GM23338 (cell line): ENCODE data around the gene CACNA1A. TPM values are rescaled to one million over a fixed set of nuclear protein-coding genes. Genes with fewer than 3 reads are reported as not detected.

Source experiments
- ATAC-seq: fragments of 200-7000 bp; cut with Tn5 transposase; 3 replicates; pipeline ENCODE4 v1.9.1; 2020
- DNase-seq: peaks from one replicate; pipeline ENCODE4 v3.0.0-alpha.2; 2015; ENCODE audit warnings: low spot score
- H2AFZ ChIP-seq: fragments of 200-600 bp; sonication (generic); 2 replicates; pipeline ENCODE4 v1.8.0; 2016; ENCODE audit warnings: antibody characterized with exemption, mild to moderate bottlenecking, moderate library complexity
- H3F3A ChIP-seq: fragments of 200-600 bp; sonication (generic); replicated peaks from 2 replicates; pipeline ENCODE4 v1.8.0; 2017; ENCODE audit warnings: antibody characterized with exemption, mixed run types, low read depth
- H3K27ac ChIP-seq: fragments of 200-600 bp; sonication (generic); 2 replicates; pipeline ENCODE4 v1.6.1; 2016; ENCODE audit warnings: low read depth
- H3K27me3 ChIP-seq: fragments of 200-600 bp; sonication (generic); 2 replicates; pipeline ENCODE4 v1.8.0; 2016; ENCODE audit warnings: mild to moderate bottlenecking, mixed run types, moderate library complexity; ENCODE audit not compliant: insufficient read depth
- H3K36me3 ChIP-seq: fragments of 200-600 bp; sonication (generic); 2 replicates; pipeline ENCODE4 v1.8.0; 2016; ENCODE audit warnings: mild to moderate bottlenecking; ENCODE audit not compliant: insufficient read depth
- H3K4me1 ChIP-seq: fragments of 200-600 bp; sonication (generic); 2 replicates; pipeline ENCODE4 v1.8.0; 2016; ENCODE audit warnings: mild to moderate bottlenecking, moderate library complexity; ENCODE audit not compliant: insufficient read depth
- H3K4me2 ChIP-seq: fragments of 200-600 bp; sonication (generic); 2 replicates; pipeline ENCODE4 v1.7.1; 2017; ENCODE audit warnings: mixed run types
- H3K4me3 ChIP-seq: fragments of 200-600 bp; sonication (generic); 2 replicates; pipeline ENCODE4 v1.6.1; 2016; ENCODE audit warnings: mixed run types
- H3K79me2 ChIP-seq: fragments of 200-600 bp; sonication (generic); replicated peaks from 2 replicates; pipeline ENCODE4 v1.8.0; 2017; ENCODE audit warnings: mild to moderate bottlenecking; ENCODE audit not compliant: insufficient read depth
- H3K9me2 ChIP-seq: fragments of 200-600 bp; sonication (generic); 2 replicates; pipeline ENCODE4 v1.8.0; 2017; ENCODE audit not compliant: insufficient read depth
- H4K20me1 ChIP-seq: fragments of 200-600 bp; sonication (generic); replicated peaks from 2 replicates; pipeline ENCODE4 v1.8.0; 2017; ENCODE audit warnings: mild to moderate bottlenecking; ENCODE audit not compliant: insufficient read depth
- H3K27ac Mint-ChIP-seq: 2 replicates; pipeline ENCODE4 v1.8.0; 2020; ENCODE audit warnings: inconsistent platforms, mild to moderate bottlenecking, moderate library complexity, mixed read lengths
- H3K27me3 Mint-ChIP-seq: 3 replicates; pipeline ENCODE4 v1.8.0; 2022; ENCODE audit warnings: low read depth, mild to moderate bottlenecking, moderate library complexity, mixed read lengths, inconsistent platforms; ENCODE audit not compliant: insufficient read depth, poor library complexity
- H3K36me3 Mint-ChIP-seq: 3 replicates; pipeline ENCODE4 v1.8.0; 2021; ENCODE audit warnings: low read depth, mild to moderate bottlenecking, inconsistent platforms, moderate library complexity, mixed read lengths
- H3K4me1 Mint-ChIP-seq: 3 replicates; pipeline ENCODE4 v1.8.0; 2020; ENCODE audit warnings: mild to moderate bottlenecking, inconsistent platforms, mixed read lengths
- H3K4me3 Mint-ChIP-seq: 3 replicates; pipeline ENCODE4 v1.8.0; 2021; ENCODE audit warnings: moderate library complexity, mild to moderate bottlenecking, inconsistent platforms, mixed read lengths
- H3K9me3 Mint-ChIP-seq: 3 replicates; pipeline ENCODE4 v1.8.0; 2020; ENCODE audit warnings: moderate library complexity, mild to moderate bottlenecking, inconsistent platforms, mixed read lengths
- EZH2phosphoT487 ChIP-seq: fragments of 200-600 bp; sonication (generic); IDR thresholded peaks from one replicate; pipeline ENCODE4 v1.8.1; 2018; ENCODE audit warnings: antibody characterized with exemption; ENCODE audit not compliant: unreplicated experiment
- JUNB ChIP-seq: IDR thresholded peaks from one replicate; pipeline ENCODE4 v1.6.1; 2016; ENCODE audit warnings: antibody characterized with exemption; ENCODE audit not compliant: unreplicated experiment
- NANOG ChIP-seq: IDR thresholded peaks from 2 replicates; pipeline ENCODE4 v1.6.1; 2016; ENCODE audit warnings: antibody characterized with exemption, borderline replicate concordance
- POLR2AphosphoS5 ChIP-seq: IDR thresholded peaks from 2 replicates; pipeline ENCODE4 v1.6.1; 2016; ENCODE audit warnings: antibody characterized with exemption, low read depth
- ZNF114 ChIP-seq: fragments of 250-450 bp; sonication (Bioruptor Pico); IDR thresholded peaks from 2 replicates; pipeline ENCODE4 v1.5.0; 2020; ENCODE audit warnings: mild to moderate bottlenecking, moderate library complexity
- ZNF331 ChIP-seq: fragments of 250-450 bp; sonication (Bioruptor Pico); IDR thresholded peaks from 2 replicates; pipeline ENCODE4 v1.5.0; 2020; ENCODE audit warnings: low read depth, mild to moderate bottlenecking, moderate library complexity
- polyA plus RNA-seq: library from polyadenylated mRNA; unstranded; fragments of >200 nt; fragmentation: Nextera tagmentation; extraction: Ambion mirVana; gene quantifications from 2 replicates; pipeline ENCODE4 v1.2.1, GENCODE V29; 2016
- total RNA-seq: library from RNA; depleted of rRNA; stranded (reverse); fragments of >200 nt; shearing (Covaris generic); gene quantifications from 2 replicates; pipeline ENCODE4 v1.2.3, GENCODE V29; 2014
- TF ChIP-seq, protein P1 (sequence below): IDR thresholded peaks from 2 replicates; pipeline ENCODE4 v1.6.1; 2016; ENCODE audit warnings: antibody characterized with exemption
- TF ChIP-seq, protein P2 (sequence below): fragments of 250-450 bp; sonication (Bioruptor Pico); IDR thresholded peaks from 2 replicates; pipeline ENCODE4 v1.5.0; 2020; ENCODE audit warnings: mild to moderate bottlenecking, moderate library complexity
- TF ChIP-seq, protein P3 (sequence below), 2 experiments: fragments of 200-600 bp in 1 of 2; sonication (generic) in 1 of 2; conservative IDR thresholded peaks; 2 replicates each; pipeline versions ENCODE4 v1.5.1 to v1.6.1; 2016 to 2017; ENCODE audit warnings: antibody characterized with exemption in 2 of 2, low read depth in 2 of 2, mild to moderate bottlenecking in 2 of 2, moderate library complexity in 1 of 2
- TF ChIP-seq, protein P4 (sequence below): IDR thresholded peaks from one replicate; pipeline ENCODE4 v1.6.1; 2018; ENCODE audit warnings: antibody characterized with exemption; ENCODE audit not compliant: unreplicated experiment

CACNA1A gene
- total and polyA plus RNA-seq, 2 experiments from 2014 or later: 7.4 to 20.3 TPM

DNA sequence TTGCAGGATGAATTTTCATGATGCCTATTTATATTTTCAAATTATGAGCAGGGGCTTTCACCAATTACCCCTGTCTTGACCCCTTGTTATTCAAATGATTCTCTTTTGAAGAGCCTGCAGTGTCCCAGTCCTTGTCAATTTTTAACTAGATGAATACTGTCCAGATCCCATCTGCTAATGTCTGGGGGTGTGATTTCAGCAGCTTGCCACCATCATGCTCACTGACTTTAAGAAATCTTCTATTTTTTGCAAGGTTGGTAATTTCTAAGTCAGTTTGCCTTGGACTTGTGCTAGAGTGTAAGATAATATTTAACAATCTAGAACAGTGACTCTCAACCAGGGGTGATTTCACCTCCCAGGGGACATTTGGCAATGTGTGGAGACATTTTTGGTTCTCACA, 106.0 kb downstream of the CACNA1A start:
- no peaks in the 10 kb centered on the region for H3K36me3 ChIP-seq
- Mint-ChIP-seq H3K9me3 (peaks cover 4% of the 10 kb centered on the region; the same call in 1 of the 3 replicates), H3K27me3 (peaks cover 7% of the 10 kb centered on the region), H3K36me3 (peaks cover 5% of the 10 kb centered on the region; the same call in 2 of the 3 replicates), H3K4me3 (no peak overlapping the region), H3K4me1 (peaks cover 21% of the 10 kb centered on the region), H3K27ac (no peak overlapping the region)
- H3K27me3 ChIP-seq: no peaks in the 10 kb centered on the region
- no peaks in the 10 kb centered on the region for H3F3A ChIP-seq
- no peak overlapping the region for H2AFZ ChIP-seq
- no peak overlapping the region for H3K4me2 ChIP-seq
- no peak overlapping the region for H3K4me3 ChIP-seq
- no peaks in the 10 kb centered on the region; the same call in 1 of the 2 replicates for H4K20me1 ChIP-seq
- no peak for ATAC-seq
- no peak for DNase-seq
- no peak for TF ChIP-seq ZNF114 (CRISPR knock-in tag)
- no peak for TF ChIP-seq EZH2phosphoT487
- TF ChIP-seq, protein P1, sequence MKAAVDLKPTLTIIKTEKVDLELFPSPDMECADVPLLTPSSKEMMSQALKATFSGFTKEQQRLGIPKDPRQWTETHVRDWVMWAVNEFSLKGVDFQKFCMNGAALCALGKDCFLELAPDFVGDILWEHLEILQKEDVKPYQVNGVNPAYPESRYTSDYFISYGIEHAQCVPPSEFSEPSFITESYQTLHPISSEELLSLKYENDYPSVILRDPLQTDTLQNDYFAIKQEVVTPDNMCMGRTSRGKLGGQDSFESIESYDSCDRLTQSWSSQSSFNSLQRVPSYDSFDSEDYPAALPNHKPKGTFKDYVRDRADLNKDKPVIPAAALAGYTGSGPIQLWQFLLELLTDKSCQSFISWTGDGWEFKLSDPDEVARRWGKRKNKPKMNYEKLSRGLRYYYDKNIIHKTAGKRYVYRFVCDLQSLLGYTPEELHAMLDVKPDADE: no peak
- no peak for TF ChIP-seq NANOG
- no peak for TF ChIP-seq JUNB
- TF ChIP-seq POLR2AphosphoS5: no peak
- TF ChIP-seq ZNF331 (CRISPR knock-in tag): no peak
- TF ChIP-seq, protein P2, sequence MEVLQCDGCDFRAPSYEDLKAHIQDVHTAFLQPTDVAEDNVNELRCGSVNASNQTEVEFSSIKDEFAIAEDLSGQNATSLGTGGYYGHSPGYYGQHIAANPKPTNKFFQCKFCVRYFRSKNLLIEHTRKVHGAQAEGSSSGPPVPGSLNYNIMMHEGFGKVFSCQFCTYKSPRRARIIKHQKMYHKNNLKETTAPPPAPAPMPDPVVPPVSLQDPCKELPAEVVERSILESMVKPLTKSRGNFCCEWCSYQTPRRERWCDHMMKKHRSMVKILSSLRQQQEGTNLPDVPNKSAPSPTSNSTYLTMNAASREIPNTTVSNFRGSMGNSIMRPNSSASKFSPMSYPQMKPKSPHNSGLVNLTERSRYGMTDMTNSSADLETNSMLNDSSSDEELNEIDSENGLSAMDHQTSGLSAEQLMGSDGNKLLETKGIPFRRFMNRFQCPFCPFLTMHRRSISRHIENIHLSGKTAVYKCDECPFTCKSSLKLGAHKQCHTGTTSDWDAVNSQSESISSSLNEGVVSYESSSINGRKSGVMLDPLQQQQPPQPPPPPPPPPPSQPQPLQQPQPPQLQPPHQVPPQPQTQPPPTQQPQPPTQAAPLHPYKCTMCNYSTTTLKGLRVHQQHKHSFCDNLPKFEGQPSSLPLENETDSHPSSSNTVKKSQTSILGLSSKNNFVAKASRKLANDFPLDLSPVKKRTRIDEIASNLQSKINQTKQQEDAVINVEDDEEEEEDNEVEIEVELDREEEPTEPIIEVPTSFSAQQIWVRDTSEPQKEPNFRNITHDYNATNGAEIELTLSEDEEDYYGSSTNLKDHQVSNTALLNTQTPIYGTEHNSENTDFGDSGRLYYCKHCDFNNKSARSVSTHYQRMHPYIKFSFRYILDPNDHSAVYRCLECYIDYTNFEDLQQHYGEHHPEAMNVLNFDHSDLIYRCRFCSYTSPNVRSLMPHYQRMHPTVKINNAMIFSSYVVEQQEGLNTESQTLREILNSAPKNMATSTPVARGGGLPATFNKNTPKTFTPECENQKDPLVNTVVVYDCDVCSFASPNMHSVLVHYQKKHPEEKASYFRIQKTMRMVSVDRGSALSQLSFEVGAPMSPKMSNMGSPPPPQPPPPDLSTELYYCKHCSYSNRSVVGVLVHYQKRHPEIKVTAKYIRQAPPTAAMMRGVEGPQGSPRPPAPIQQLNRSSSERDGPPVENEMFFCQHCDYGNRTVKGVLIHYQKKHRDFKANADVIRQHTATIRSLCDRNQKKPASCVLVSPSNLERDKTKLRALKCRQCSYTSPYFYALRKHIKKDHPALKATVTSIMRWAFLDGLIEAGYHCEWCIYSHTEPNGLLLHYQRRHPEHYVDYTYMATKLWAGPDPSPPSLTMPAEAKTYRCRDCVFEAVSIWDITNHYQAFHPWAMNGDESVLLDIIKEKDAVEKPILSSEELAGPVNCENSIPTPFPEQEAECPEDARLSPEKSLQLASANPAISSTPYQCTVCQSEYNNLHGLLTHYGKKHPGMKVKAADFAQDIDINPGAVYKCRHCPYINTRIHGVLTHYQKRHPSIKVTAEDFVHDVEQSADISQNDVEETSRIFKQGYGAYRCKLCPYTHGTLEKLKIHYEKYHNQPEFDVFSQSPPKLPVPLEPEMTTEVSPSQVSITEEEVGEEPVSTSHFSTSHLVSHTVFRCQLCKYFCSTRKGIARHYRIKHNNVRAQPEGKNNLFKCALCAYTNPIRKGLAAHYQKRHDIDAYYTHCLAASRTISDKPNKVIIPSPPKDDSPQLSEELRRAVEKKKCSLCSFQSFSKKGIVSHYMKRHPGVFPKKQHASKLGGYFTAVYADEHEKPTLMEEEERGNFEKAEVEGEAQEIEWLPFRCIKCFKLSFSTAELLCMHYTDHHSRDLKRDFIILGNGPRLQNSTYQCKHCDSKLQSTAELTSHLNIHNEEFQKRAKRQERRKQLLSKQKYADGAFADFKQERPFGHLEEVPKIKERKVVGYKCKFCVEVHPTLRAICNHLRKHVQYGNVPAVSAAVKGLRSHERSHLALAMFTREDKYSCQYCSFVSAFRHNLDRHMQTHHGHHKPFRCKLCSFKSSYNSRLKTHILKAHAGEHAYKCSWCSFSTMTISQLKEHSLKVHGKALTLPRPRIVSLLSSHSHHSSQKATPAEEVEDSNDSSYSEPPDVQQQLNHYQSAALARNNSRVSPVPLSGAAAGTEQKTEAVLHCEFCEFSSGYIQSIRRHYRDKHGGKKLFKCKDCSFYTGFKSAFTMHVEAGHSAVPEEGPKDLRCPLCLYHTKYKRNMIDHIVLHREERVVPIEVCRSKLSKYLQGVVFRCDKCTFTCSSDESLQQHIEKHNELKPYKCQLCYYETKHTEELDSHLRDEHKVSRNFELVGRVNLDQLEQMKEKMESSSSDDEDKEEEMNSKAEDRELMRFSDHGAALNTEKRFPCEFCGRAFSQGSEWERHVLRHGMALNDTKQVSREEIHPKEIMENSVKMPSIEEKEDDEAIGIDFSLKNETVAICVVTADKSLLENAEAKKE (CRISPR knock-in tag): no peak
- TF ChIP-seq, protein P3, sequence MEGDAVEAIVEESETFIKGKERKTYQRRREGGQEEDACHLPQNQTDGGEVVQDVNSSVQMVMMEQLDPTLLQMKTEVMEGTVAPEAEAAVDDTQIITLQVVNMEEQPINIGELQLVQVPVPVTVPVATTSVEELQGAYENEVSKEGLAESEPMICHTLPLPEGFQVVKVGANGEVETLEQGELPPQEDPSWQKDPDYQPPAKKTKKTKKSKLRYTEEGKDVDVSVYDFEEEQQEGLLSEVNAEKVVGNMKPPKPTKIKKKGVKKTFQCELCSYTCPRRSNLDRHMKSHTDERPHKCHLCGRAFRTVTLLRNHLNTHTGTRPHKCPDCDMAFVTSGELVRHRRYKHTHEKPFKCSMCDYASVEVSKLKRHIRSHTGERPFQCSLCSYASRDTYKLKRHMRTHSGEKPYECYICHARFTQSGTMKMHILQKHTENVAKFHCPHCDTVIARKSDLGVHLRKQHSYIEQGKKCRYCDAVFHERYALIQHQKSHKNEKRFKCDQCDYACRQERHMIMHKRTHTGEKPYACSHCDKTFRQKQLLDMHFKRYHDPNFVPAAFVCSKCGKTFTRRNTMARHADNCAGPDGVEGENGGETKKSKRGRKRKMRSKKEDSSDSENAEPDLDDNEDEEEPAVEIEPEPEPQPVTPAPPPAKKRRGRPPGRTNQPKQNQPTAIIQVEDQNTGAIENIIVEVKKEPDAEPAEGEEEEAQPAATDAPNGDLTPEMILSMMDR (conservative IDR thresholded peaks at IDR 0.05; ENCODE audit: low read depth in 2 of 2): no peak
- TF ChIP-seq, protein P4, sequence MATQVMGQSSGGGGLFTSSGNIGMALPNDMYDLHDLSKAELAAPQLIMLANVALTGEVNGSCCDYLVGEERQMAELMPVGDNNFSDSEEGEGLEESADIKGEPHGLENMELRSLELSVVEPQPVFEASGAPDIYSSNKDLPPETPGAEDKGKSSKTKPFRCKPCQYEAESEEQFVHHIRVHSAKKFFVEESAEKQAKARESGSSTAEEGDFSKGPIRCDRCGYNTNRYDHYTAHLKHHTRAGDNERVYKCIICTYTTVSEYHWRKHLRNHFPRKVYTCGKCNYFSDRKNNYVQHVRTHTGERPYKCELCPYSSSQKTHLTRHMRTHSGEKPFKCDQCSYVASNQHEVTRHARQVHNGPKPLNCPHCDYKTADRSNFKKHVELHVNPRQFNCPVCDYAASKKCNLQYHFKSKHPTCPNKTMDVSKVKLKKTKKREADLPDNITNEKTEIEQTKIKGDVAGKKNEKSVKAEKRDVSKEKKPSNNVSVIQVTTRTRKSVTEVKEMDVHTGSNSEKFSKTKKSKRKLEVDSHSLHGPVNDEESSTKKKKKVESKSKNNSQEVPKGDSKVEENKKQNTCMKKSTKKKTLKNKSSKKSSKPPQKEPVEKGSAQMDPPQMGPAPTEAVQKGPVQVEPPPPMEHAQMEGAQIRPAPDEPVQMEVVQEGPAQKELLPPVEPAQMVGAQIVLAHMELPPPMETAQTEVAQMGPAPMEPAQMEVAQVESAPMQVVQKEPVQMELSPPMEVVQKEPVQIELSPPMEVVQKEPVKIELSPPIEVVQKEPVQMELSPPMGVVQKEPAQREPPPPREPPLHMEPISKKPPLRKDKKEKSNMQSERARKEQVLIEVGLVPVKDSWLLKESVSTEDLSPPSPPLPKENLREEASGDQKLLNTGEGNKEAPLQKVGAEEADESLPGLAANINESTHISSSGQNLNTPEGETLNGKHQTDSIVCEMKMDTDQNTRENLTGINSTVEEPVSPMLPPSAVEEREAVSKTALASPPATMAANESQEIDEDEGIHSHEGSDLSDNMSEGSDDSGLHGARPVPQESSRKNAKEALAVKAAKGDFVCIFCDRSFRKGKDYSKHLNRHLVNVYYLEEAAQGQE: no peak
- no peak overlapping the region for H3K27ac ChIP-seq
- peaks cover 9% of the 10 kb centered on the region; the same call in 1 of the 2 replicates for H3K4me1 ChIP-seq
- no peaks in the 10 kb centered on the region for H3K79me2 ChIP-seq
- peaks cover 5% of the 10 kb centered on the region for H3K9me2 ChIP-seq
